ENCODE results near the gene CCNY.

Gene CCNY

DNA sequence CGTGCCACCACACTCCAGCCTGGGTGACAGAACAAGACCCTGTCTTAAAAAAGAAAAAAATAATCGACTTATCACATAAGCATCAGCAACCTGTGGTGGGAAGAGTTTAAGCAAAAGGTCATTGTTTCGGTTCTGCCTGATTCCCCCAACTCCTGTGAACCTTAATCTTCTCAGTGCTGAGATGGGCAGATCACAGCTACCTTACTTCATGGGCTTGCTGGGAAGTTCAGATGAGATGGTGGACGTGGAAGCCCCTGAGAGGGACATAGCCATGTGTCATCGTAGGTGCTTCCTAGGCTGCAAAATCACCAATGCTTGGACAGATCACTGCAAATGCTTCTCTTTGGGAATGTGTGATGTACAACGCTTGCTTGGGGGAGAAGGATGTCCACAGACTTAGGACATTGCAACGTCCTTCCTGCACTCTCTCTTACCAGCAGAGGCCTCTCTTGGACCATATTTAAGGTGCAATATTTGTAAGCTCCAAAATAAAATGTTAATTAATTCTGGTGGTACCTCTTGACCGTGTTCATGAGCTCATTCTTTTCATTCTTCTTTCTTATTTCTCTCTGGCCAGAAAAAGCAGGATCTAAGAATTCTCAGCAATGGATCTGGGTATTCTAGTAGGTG, 277.4 kb downstream of the CCNY start:
- Histone ChIP-seq H3K27ac (no peak overlapping the region), H3K4me3 (no peak overlapping the region)
- no peak for DNase-seq (ENCODE audit: low spot score)
- TF ChIP-seq, protein P1, sequence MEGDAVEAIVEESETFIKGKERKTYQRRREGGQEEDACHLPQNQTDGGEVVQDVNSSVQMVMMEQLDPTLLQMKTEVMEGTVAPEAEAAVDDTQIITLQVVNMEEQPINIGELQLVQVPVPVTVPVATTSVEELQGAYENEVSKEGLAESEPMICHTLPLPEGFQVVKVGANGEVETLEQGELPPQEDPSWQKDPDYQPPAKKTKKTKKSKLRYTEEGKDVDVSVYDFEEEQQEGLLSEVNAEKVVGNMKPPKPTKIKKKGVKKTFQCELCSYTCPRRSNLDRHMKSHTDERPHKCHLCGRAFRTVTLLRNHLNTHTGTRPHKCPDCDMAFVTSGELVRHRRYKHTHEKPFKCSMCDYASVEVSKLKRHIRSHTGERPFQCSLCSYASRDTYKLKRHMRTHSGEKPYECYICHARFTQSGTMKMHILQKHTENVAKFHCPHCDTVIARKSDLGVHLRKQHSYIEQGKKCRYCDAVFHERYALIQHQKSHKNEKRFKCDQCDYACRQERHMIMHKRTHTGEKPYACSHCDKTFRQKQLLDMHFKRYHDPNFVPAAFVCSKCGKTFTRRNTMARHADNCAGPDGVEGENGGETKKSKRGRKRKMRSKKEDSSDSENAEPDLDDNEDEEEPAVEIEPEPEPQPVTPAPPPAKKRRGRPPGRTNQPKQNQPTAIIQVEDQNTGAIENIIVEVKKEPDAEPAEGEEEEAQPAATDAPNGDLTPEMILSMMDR (IDR thresholded peaks at IDR 0.05) = no peak

DNA sequence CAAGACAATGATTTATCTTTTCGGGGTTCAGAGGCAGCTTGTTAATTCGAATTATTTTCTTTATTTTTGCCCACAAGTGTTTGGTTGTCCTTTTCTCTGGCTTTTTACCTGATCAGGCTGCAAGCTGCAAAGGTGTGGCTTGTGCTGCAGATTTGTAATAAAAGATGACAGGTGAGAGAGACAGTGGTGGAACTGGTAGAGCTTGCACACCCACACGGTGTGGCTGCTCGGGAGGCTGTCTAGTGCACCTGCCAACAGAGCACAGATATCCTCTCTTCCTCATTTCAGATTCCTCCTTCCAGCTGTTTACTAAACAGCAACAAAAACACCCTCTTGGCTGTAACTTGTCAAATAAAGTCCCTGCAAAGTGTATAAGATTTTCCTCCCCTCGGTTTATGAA, 278.0 kb downstream of the CCNY start:
- DNase-seq (ENCODE audit: low spot score) = no peak
- Histone ChIP-seq H3K27ac (no peak overlapping the region), H3K4me3 (no peak overlapping the region)
- TF ChIP-seq, protein P1 (IDR thresholded peaks at IDR 0.05) = no peak
